ENCODE measurements around the gene CBLL1. TPM values are rescaled to one million over a fixed set of nuclear protein-coding genes. Genes with fewer than 3 reads are reported as not detected.

CBLL1 gene
- total and polyA plus RNA-seq, 10 of the 15 experiments (the other 5 are each of a cell fraction or from before 2014, with no cell fraction given) = 7.2 to 40.1 (median 23.4) TPM

DNA sequence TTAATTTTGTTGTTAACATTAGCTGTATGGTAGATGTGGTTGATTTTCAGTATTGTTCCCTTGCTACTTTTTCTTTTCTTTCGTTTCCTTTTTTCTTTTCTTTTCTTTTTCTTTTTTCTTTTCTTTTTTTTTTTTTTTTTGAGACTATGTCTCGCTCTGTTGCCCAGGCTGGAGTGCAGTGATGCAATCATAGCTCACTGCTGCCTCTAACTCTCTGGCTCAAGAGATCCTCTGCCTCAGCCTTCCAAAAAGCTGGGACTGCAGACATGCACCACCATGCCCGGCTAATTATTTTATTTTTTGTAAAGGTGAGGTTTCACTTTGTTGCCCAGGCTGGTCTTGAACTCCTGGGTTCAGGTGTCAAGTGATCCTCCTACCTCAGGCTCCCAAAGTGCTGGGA, 44.7 kb downstream of the CBLL1 start:
- RAD21 ChIA-PET (ENCODE audit: unreplicated experiment) = no interaction called here
- Histone ChIP-seq H3K36me3 (ENCODE audit: control insufficient read depth in 2 of 2, insufficient read depth in 2 of 2, low read length in 1 of 2) (no peaks in the 10 kb centered on the region), H3K27ac (ENCODE audit: control insufficient read depth, insufficient read depth) (no peak overlapping the region), H2AFZ (ENCODE audit: control insufficient read depth, low read depth, low read length) (no peak overlapping the region), H3K9me3 (replicated peaks; ENCODE audit: control insufficient read depth, insufficient read depth, low read length) (no peaks in the 10 kb centered on the region), H4K20me1 (ENCODE audit: control insufficient read depth, insufficient read depth) (no peaks in the 10 kb centered on the region), H3K4me3 (no peak overlapping the region), H3K79me2 (ENCODE audit: control insufficient read depth, insufficient read depth, low read length) (no peaks in the 10 kb centered on the region), H3K9ac (ENCODE audit: control insufficient read depth, insufficient read depth, low read length) (no peak overlapping the region), H3K4me2 (ENCODE audit: control insufficient read depth, insufficient read depth) (no peak overlapping the region), H3K4me1 (ENCODE audit: control insufficient read depth, insufficient read depth, low read length) (no peaks in the 10 kb centered on the region), H3K27me3 (replicated peaks in 1 of 2; ENCODE audit: control insufficient read depth in 2 of 2, insufficient read depth in 2 of 2, low read length in 1 of 2) (0 out of 4 replicates have a peak, but pooled peaks cover 2 to 4% of the 10 kb centered on the region in 2 experiments)
- FAIRE-seq (no peak), ATAC-seq (no peak), DNase-seq (ENCODE audit: low read depth, low spot score) (no peak)
- SMC1A ChIA-PET (ENCODE audit: uncharacterized antibody, unreplicated experiment) = no interaction called here
- CTCF ChIA-PET = interaction anchor here (1.0 kb wide), 1 partner anchor 90 kb away, joined by 6 read pairs; no protein-coding TSS in a partner anchor
- WGBS (ENCODE audit: insufficient coverage, insufficient replicate concordance, low lambda C conversion rate, missing lambda C conversion rate) = 19% methylated on average over 2 of the region's 3 CpGs
- POLR2A ChIA-PET = interaction anchor here (0.6 kb wide), 1 partner anchor 303 kb away, joined by 4 read pairs; no protein-coding TSS in a partner anchor
- TF ChIP-seq RAD21 (IDR thresholded peaks at IDR 0.05; ENCODE audit: insufficient read depth, low read depth, low read length) (no peak), ASH2L (IDR thresholded peaks at IDR 0.05; ENCODE audit: borderline replicate concordance, low read depth) (no peak), FOXM1 (IDR thresholded peaks at IDR 0.05; ENCODE audit: low read depth, low read length) (no peak), SMARCA5 (IDR thresholded peaks at IDR 0.05) (no peak), MTA3 (IDR thresholded peaks at IDR 0.05; ENCODE audit: borderline replicate concordance, low read length) (no peak), JUND (IDR thresholded peaks at IDR 0.05; ENCODE audit: low read depth, low read length) (no peak), MTA2 (IDR thresholded peaks at IDR 0.05; ENCODE audit: low read depth) (no peak), NR2C1 (IDR thresholded peaks at IDR 0.05) (no peak), BCL11A (IDR thresholded peaks at IDR 0.05; ENCODE audit: low read depth, low read length) (no peak), LARP7 (IDR thresholded peaks at IDR 0.05) (no peak), BACH1 (IDR thresholded peaks at IDR 0.05; ENCODE audit: borderline replicate concordance) (no peak), KDM1A (IDR thresholded peaks at IDR 0.05; ENCODE audit: borderline replicate concordance) (no peak), POLR2AphosphoS2 (IDR thresholded peaks at IDR 0.05; ENCODE audit: low read depth, low read length) (no peak), CREB1 (IDR thresholded peaks at IDR 0.05; ENCODE audit: low read depth) (no peak), ZZZ3 (IDR thresholded peaks at IDR 0.05; ENCODE audit: control insufficient read depth, insufficient read length, low read depth) (no peak), CBX3 (IDR thresholded peaks at IDR 0.05; ENCODE audit: borderline replicate concordance, low read depth) (no peak), SMAD1 (IDR thresholded peaks at IDR 0.05; ENCODE audit: low read depth, partially characterized antibody) (no peak), NR2C2 (IDR thresholded peaks at IDR 0.05; ENCODE audit: borderline replicate concordance, control insufficient read depth, insufficient read length, low read depth) (no peak)
- intact Hi-C loops (cut with micrococcal nuclease; ENCODE audit: unreplicated experiment) = no loop called here
- in situ Hi-C loops (cut with MboI) = no loop called here
- no TSS peak for BruUV-seq (replicated peaks)
